OCI-LY7 (cell line): Measurements from ENCODE around the gene FOXO6. TPM values are rescaled to one million over a fixed set of nuclear protein-coding genes. Genes with fewer than 3 reads are reported as not detected.

Experiments used
- BruUV-seq: library from RNA; stranded (reverse); fragments of 400-500 nt; replicated peaks from 2 replicates; lab custom pipeline; 2021; lab: Mats Ljungman, UMichigan
- CTCF ChIA-PET: fragments of 300-600 bp; sonication (Branson Sonifier 250); formaldehyde crosslinking; loops from one replicate; lab custom pipeline; 2022; ENCODE audit warnings: antibody characterized with exemption; ENCODE audit not compliant: unreplicated experiment; lab: Charles Lee
- POLR2A ChIA-PET: fragments of 300-600 bp; sonication (Branson Sonifier 250); formaldehyde crosslinking; loops from one replicate; lab custom pipeline; 2022; ENCODE audit warnings: antibody characterized with exemption; lab: Charles Lee
- DNase-seq: peaks from one replicate; pipeline ENCODE4 v3.0.0-alpha.2; 2015; ENCODE audit warnings: low spot score
- H2AFZ ChIP-seq: fragments of 200-600 bp; sonication (generic), shearing (Covaris generic); 2 replicates; pipeline ENCODE4 v1.6.1; 2014; ENCODE audit warnings: mild to moderate bottlenecking, antibody characterized with exemption, low read length, moderate library complexity
- H3K27ac ChIP-seq: fragments of 200-600 bp; sonication (generic); 2 replicates; pipeline ENCODE4 v1.5.1; 2014; ENCODE audit warnings: mixed run types, low read depth, mild to moderate bottlenecking, moderate library complexity, low read length, inconsistent platforms; ENCODE audit not compliant: poor library complexity, severe bottlenecking
- H3K36me3 ChIP-seq: fragments of 200-600 bp; sonication (generic); 2 replicates; pipeline ENCODE4 v1.6.1; 2014; ENCODE audit warnings: mild to moderate bottlenecking, antibody characterized with exemption, low read length, moderate library complexity, mixed read lengths; ENCODE audit not compliant: insufficient read depth
- H3K4me1 ChIP-seq: fragments of 200-600 bp; sonication (generic); 2 replicates; pipeline ENCODE4 v1.5.1; 2014; ENCODE audit warnings: mild to moderate bottlenecking, low read length; ENCODE audit not compliant: insufficient read depth, poor library complexity, severe bottlenecking
- H3K4me2 ChIP-seq: fragments of 200-600 bp; sonication (generic); 2 replicates; pipeline ENCODE4 v1.6.1; 2014; ENCODE audit warnings: mild to moderate bottlenecking, low read length
- H3K4me3 ChIP-seq: fragments of 200-600 bp; sonication (generic); 2 replicates; pipeline ENCODE4 v1.5.1; 2014; ENCODE audit warnings: mild to moderate bottlenecking, low read depth, low read length; ENCODE audit not compliant: poor library complexity, severe bottlenecking
- H3K79me2 ChIP-seq: fragments of 200-600 bp; sonication (generic); 2 replicates; pipeline ENCODE4 v1.6.1; 2016; ENCODE audit warnings: low read depth, mild to moderate bottlenecking, low read length, moderate library complexity, mixed read lengths; ENCODE audit not compliant: insufficient read depth
- H3K9me2 ChIP-seq: fragments of 200-600 bp; sonication (generic); 2 replicates; pipeline ENCODE4 v1.6.1; 2016; ENCODE audit warnings: mild to moderate bottlenecking, low read length, mixed read lengths; ENCODE audit not compliant: insufficient read depth
- H3K9me3 ChIP-seq: fragments of 200-600 bp; sonication (generic); 2 replicates; pipeline ENCODE4 v1.6.1; 2014; ENCODE audit warnings: mild to moderate bottlenecking, mixed run types, low read length, mixed read lengths
- H4K20me1 ChIP-seq: fragments of 200-600 bp; sonication (generic); 2 replicates; pipeline ENCODE4 v1.6.1; 2014; ENCODE audit warnings: mild to moderate bottlenecking, antibody characterized with exemption, low read length, moderate library complexity, mixed read lengths; ENCODE audit not compliant: insufficient read depth
- CTCF ChIP-seq: fragments of 200-600 bp; sonication (generic); conservative IDR thresholded peaks from 2 replicates; pipeline ENCODE4 v1.5.1; 2014; ENCODE audit warnings: mild to moderate bottlenecking, antibody characterized with exemption, low read length, moderate library complexity, mixed read lengths
- EZH2phosphoT487 ChIP-seq: fragments of 200-600 bp; sonication (generic); IDR thresholded peaks from 2 replicates; pipeline ENCODE4 v1.6.1; 2018; ENCODE audit warnings: low read depth, borderline replicate concordance, mild to moderate bottlenecking, mixed run types, antibody characterized with exemption, low read length, moderate library complexity, mixed read lengths
- intact Hi-C: fragments of 100-400 bp; cut with micrococcal nuclease; formaldehyde crosslinking; loops from one replicate; pipeline ENCODE4 v1.10.0; 2022; ENCODE audit not compliant: unreplicated experiment
- total RNA-seq, 2 experiments: library from RNA; depleted of rRNA in 1 of 2; stranded (reverse); fragments of >200 nt in 1 of 2; shearing (Covaris generic) in 1 of 2; gene quantifications; 2 replicates each; pipeline ENCODE4 v1.2.3, GENCODE V29; 2014 to 2022

Gene FOXO6
- total RNA-seq, 2 experiments from 2014 or later, result not detected

GRCh38 chr1:41416552-41417334, 55.5 kb downstream of the FOXO6 start:
- no peaks in the 10 kb centered on the region for H3K4me1 ChIP-seq
- no peaks in the 10 kb centered on the region for H3K79me2 ChIP-seq

DNA sequence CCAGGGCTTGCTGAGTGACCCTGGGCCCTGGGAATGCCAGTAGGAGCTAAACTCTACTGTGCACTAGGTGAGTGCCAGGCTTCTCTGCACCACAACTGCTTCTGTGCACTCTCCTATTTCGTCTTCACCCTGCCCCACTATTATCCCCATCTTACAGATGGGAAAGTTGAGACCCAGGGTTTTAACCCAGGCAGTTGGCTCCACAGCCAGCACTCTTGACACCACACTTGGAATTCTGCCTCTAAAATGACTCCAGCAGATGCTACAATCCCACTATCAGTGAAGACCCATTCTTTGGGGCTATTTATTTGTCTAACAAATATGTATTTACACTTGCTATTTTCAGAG, 56.1 kb downstream of the FOXO6 start:
- Histone ChIP-seq H3K4me2 (no peak overlapping the region), H4K20me1 (no peaks in the 10 kb centered on the region), H3K9me2 (no peaks in the 10 kb centered on the region), H3K4me1 (no peaks in the 10 kb centered on the region), H3K4me3 (no peak overlapping the region), H3K79me2 (no peaks in the 10 kb centered on the region), H3K9me3 (no peaks in the 10 kb centered on the region), H3K36me3 (no peaks in the 10 kb centered on the region), H2AFZ (no peak overlapping the region), H3K27ac (no peak overlapping the region)
- intact Hi-C loops, result loop anchor here (1.0 to 10.0 kb wide), 4 partner anchors 53 to 149 kb away; partner anchors contain the start of gene FOXO6
- peak; percentile 51 for TF ChIP-seq CTCF
- TF ChIP-seq EZH2phosphoT487, result no peak
- CTCF ChIA-PET, result no interaction called here
- BruUV-seq, result no TSS peak
- POLR2A ChIA-PET, result no interaction called here
- DNase-seq, result no peak

More at GRCh38 chr1:41416552-41417334, 55.5 kb downstream of the FOXO6 start:
- POLR2A ChIA-PET, result no interaction called here
- Histone ChIP-seq H3K9me3 (no peaks in the 10 kb centered on the region), H3K36me3 (no peaks in the 10 kb centered on the region), H3K4me2 (no peak overlapping the region), H2AFZ (no peak overlapping the region), H3K27ac (no peak overlapping the region), H3K9me2 (no peaks in the 10 kb centered on the region), H3K4me3 (no peak overlapping the region), H4K20me1 (no peaks in the 10 kb centered on the region)
- intact Hi-C loops, result loop anchor here (1.0 to 10.0 kb wide), 4 partner anchors 52 to 148 kb away; partner anchors contain the start of gene FOXO6
- CTCF ChIA-PET, result interaction anchor here (0.9 kb wide), 1 partner anchor 57 kb away, joined by 3 read pairs; no protein-coding TSS in a partner anchor
- BruUV-seq, result no TSS peak
- DNase-seq, result peak; percentile 61
- TF ChIP-seq CTCF (peak; percentile 87), EZH2phosphoT487 (no peak)

- intact Hi-C loops, result loop anchor here (1.0 to 10.0 kb wide), 4 partner anchors 53 to 149 kb away; partner anchors contain the start of gene FOXO6
- BruUV-seq, result no TSS peak
- POLR2A ChIA-PET, result no interaction called here
- DNase-seq, result no peak
- H3K79me2 ChIP-seq, result no peaks in the 10 kb centered on the region
- TF ChIP-seq CTCF, result no peak
- no peak for TF ChIP-seq EZH2phosphoT487
- H4K20me1 ChIP-seq, result no peaks in the 10 kb centered on the region
- no peaks in the 10 kb centered on the region for H3K4me1 ChIP-seq
- no peak overlapping the region for H2AFZ ChIP-seq
- H3K9me2 ChIP-seq, result no peaks in the 10 kb centered on the region
- no peak overlapping the region for H3K4me3 ChIP-seq
- H3K27ac ChIP-seq, result no peak overlapping the region
- no peaks in the 10 kb centered on the region for H3K36me3 ChIP-seq
- CTCF ChIA-PET, result interaction anchor here (0.7 kb wide), 1 partner anchor 20 kb away, joined by 3 read pairs; no protein-coding TSS in a partner anchor
- H3K4me2 ChIP-seq, result no peak overlapping the region
- H3K9me3 ChIP-seq, result no peaks in the 10 kb centered on the region
Measured at GRCh38 chr1:41417746-41418145, 56.5 kb downstream of the FOXO6 start.
